OCI-LY1 (cell line): ENCODE data around the gene ARHGAP6.

Experiments
- H2AFZ ChIP-seq: fragments of 200-600 bp; sonication (generic), shearing (Covaris generic); 2 replicates; pipeline ENCODE4 v1.6.0; 2014; ENCODE audit warnings: antibody characterized with exemption, mild to moderate bottlenecking, low read length
- H3F3A ChIP-seq: fragments of 200-600 bp; sonication (generic), shearing (Covaris generic); 2 replicates; pipeline ENCODE4 v1.6.0; 2014; ENCODE audit warnings: mild to moderate bottlenecking, antibody characterized with exemption, low read length, moderate library complexity; ENCODE audit not compliant: insufficient read depth
- H3K27ac ChIP-seq: fragments of 200-600 bp; sonication (generic); 2 replicates; pipeline ENCODE4 v1.5.1; 2014; ENCODE audit warnings: low read length, mixed run types, mild to moderate bottlenecking, low read depth; ENCODE audit not compliant: poor library complexity, severe bottlenecking
- H3K27me3 ChIP-seq: fragments of 200-600 bp; sonication (generic); 2 replicates; pipeline ENCODE4 v1.6.0; 2014; ENCODE audit warnings: antibody characterized with exemption, mild to moderate bottlenecking, low read length, moderate library complexity; ENCODE audit not compliant: insufficient read depth
- H3K36me3 ChIP-seq: fragments of 200-600 bp; sonication (generic); 2 replicates; pipeline ENCODE4 v1.6.1; 2014; ENCODE audit warnings: mild to moderate bottlenecking, antibody characterized with exemption, low read length, moderate library complexity, mixed read lengths; ENCODE audit not compliant: insufficient read depth
- H3K4me1 ChIP-seq: fragments of 200-600 bp; sonication (generic); 2 replicates; pipeline ENCODE4 v1.5.1; 2014; ENCODE audit warnings: mild to moderate bottlenecking, low read length, moderate library complexity; ENCODE audit not compliant: insufficient read depth, severe bottlenecking
- H3K4me2 ChIP-seq: fragments of 200-600 bp; sonication (generic), shearing (Covaris generic); 2 replicates; pipeline ENCODE4 v1.6.1; 2014; ENCODE audit warnings: low read length
- H3K4me3 ChIP-seq: fragments of 200-600 bp; sonication (generic); 2 replicates; pipeline ENCODE4 v1.5.1; 2014; ENCODE audit warnings: low read length, low read depth, mild to moderate bottlenecking, mixed read lengths; ENCODE audit not compliant: poor library complexity, severe bottlenecking
- H3K79me2 ChIP-seq: fragments of 200-600 bp; shearing (Covaris generic); 2 replicates; pipeline ENCODE4 v1.6.1; 2016; ENCODE audit warnings: mixed run types, low read length, mixed read lengths; ENCODE audit not compliant: insufficient read depth
- H3K9ac ChIP-seq: fragments of 200-600 bp; sonication (generic), shearing (Covaris generic); 2 replicates; pipeline ENCODE4 v1.6.1; 2014; ENCODE audit warnings: mild to moderate bottlenecking, low read length, mixed read lengths
- H3K9me2 ChIP-seq: fragments of 200-600 bp; sonication (generic), shearing (Covaris generic); 2 replicates; pipeline ENCODE4 v1.6.1; 2014; ENCODE audit warnings: low read depth, mild to moderate bottlenecking, low read length, mixed read lengths
- H3K9me3 ChIP-seq: fragments of 200-600 bp; shearing (Covaris generic); 2 replicates; pipeline ENCODE4 v1.6.1; 2014; ENCODE audit warnings: low read length, mixed read lengths
- H4K20me1 ChIP-seq: fragments of 200-600 bp; sonication (generic), shearing (Covaris generic); 2 replicates; pipeline ENCODE4 v1.6.0; 2016; ENCODE audit warnings: mild to moderate bottlenecking, low read length; ENCODE audit not compliant: insufficient read depth
- CTCF ChIP-seq: fragments of 200-600 bp; sonication (generic), shearing (Covaris generic); IDR thresholded peaks from 2 replicates; pipeline ENCODE4 v1.5.1; 2017; ENCODE audit warnings: mild to moderate bottlenecking, antibody characterized with exemption, low read length, moderate library complexity, mixed read lengths
- EZH2 ChIP-seq: fragments of 200-600 bp; sonication (generic), shearing (Covaris generic); IDR thresholded peaks from 2 replicates; pipeline ENCODE4 v1.8.0; 2017; ENCODE audit warnings: borderline replicate concordance, mixed run types, mild to moderate bottlenecking, antibody characterized with exemption, low read length, moderate library complexity, mixed read lengths

ARHGAP6 gene

GRCh38 chrX:11484290-11484689 lies 181.4 kb downstream of the ARHGAP6 start:
- no peaks in the 10 kb centered on the region for H4K20me1 ChIP-seq
- H3K9ac ChIP-seq, result no peak overlapping the region
- no peaks in the 10 kb centered on the region for H3K27me3 ChIP-seq
- no peaks in the 10 kb centered on the region for H3K36me3 ChIP-seq
- H3K4me3 ChIP-seq, result no peak overlapping the region
- H3K4me1 ChIP-seq, result no peaks in the 10 kb centered on the region
- TF ChIP-seq CTCF (no peak), EZH2 (no peak)
- H3K79me2 ChIP-seq, result no peaks in the 10 kb centered on the region
- H3K9me2 ChIP-seq, result no peaks in the 10 kb centered on the region
- H3F3A ChIP-seq, result no peaks in the 10 kb centered on the region
- H2AFZ ChIP-seq, result no peak overlapping the region
- no peak overlapping the region for H3K27ac ChIP-seq
- no peaks in the 10 kb centered on the region for H3K9me3 ChIP-seq
- H3K4me2 ChIP-seq, result no peak overlapping the region

GRCh38 chrX:11481035-11481434 lies 184.7 kb downstream of the ARHGAP6 start:
- Histone ChIP-seq H3K4me1 (no peaks in the 10 kb centered on the region), H4K20me1 (no peaks in the 10 kb centered on the region), H3K4me2 (no peak overlapping the region), H3K9ac (no peak overlapping the region), H3K9me3 (no peaks in the 10 kb centered on the region), H2AFZ (no peak overlapping the region), H3K4me3 (no peak overlapping the region), H3F3A (no peaks in the 10 kb centered on the region), H3K27me3 (no peaks in the 10 kb centered on the region), H3K27ac (no peak overlapping the region), H3K36me3 (no peaks in the 10 kb centered on the region), H3K9me2 (no peaks in the 10 kb centered on the region), H3K79me2 (no peaks in the 10 kb centered on the region)
- TF ChIP-seq EZH2, result no peak
- TF ChIP-seq CTCF, result no peak

- Histone ChIP-seq H3K27ac (no peak overlapping the region), H3K4me3 (no peak overlapping the region), H3K27me3 (no peaks in the 10 kb centered on the region)
Measured at GRCh38 chrX:11480626-11481025, 185.1 kb downstream of the ARHGAP6 start.

More at GRCh38 chrX:11480626-11481025, 185.1 kb downstream of the ARHGAP6 start:
- Histone ChIP-seq H3K9ac (no peak overlapping the region), H3K9me3 (no peaks in the 10 kb centered on the region), H3F3A (no peaks in the 10 kb centered on the region), H3K4me1 (no peaks in the 10 kb centered on the region), H3K9me2 (no peaks in the 10 kb centered on the region), H3K79me2 (no peaks in the 10 kb centered on the region), H4K20me1 (no peaks in the 10 kb centered on the region), H2AFZ (no peak overlapping the region), H3K4me2 (no peak overlapping the region), H3K36me3 (no peaks in the 10 kb centered on the region)
- TF ChIP-seq CTCF, result no peak
